ENCODE measurements around the gene CEP120. TPM values are rescaled to one million over a fixed set of nuclear protein-coding genes. Genes with fewer than 3 reads are reported as not detected.

Gene CEP120
- total and polyA plus RNA-seq, 4 donors = 5.0 to 29.6 (median 12.6) TPM

DNA sequence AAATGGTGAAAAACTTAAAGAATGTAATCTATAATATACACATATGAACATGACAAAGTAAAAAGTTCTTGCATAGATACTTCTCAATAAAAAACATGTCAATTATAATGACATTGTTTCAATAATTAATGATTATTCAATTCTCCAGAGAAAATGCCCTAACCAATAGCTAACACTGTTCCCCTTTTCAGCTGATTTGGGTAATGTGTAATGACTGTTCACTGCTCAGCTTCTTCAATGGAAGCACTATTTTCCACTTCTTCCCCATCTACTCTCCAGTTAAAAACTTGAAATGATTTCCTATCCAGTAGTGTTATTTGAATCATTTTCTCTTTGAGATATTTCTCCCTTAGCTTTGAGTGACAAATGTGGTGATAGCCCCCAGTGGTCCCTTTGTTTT lies 62.3 kb downstream of the CEP120 start:
- TF ChIP-seq, protein P1, sequence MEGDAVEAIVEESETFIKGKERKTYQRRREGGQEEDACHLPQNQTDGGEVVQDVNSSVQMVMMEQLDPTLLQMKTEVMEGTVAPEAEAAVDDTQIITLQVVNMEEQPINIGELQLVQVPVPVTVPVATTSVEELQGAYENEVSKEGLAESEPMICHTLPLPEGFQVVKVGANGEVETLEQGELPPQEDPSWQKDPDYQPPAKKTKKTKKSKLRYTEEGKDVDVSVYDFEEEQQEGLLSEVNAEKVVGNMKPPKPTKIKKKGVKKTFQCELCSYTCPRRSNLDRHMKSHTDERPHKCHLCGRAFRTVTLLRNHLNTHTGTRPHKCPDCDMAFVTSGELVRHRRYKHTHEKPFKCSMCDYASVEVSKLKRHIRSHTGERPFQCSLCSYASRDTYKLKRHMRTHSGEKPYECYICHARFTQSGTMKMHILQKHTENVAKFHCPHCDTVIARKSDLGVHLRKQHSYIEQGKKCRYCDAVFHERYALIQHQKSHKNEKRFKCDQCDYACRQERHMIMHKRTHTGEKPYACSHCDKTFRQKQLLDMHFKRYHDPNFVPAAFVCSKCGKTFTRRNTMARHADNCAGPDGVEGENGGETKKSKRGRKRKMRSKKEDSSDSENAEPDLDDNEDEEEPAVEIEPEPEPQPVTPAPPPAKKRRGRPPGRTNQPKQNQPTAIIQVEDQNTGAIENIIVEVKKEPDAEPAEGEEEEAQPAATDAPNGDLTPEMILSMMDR (IDR thresholded peaks at IDR 0.05; ENCODE audit: control extremely low read depth, extremely low read depth) = no peak
- no peak overlapping the region for H3K9ac ChIP-seq (ENCODE audit: insufficient read depth in 1 of 2, low read length in 2 of 2)
- no peaks in the 10 kb centered on the region for H3K9me3 ChIP-seq (ENCODE audit: control insufficient read depth in 4 of 4, insufficient read depth in 3 of 4, low read length in 3 of 4)
- no peak for ATAC-seq (ENCODE audit: insufficient read depth, low FRiP score)
- H3K27me3 ChIP-seq (ENCODE audit: control insufficient read depth in 3 of 3, insufficient read depth in 3 of 3, low read length in 2 of 3) = no peaks in the 10 kb centered on the region
- no peak for DNase-seq
- no peak overlapping the region for H3K4me3 ChIP-seq
- no peak overlapping the region for H3K27ac ChIP-seq (ENCODE audit: low read depth in 1 of 2, low read length in 1 of 2)
- peaks cover 0 to 12% (median 2%) of the 10 kb centered on the region in 4 donors for H3K36me3 ChIP-seq (ENCODE audit: control insufficient read depth in 4 of 4, insufficient read depth in 4 of 4, low read length in 4 of 4)
- H3K4me1 ChIP-seq (ENCODE audit: control insufficient read depth in 5 of 5, insufficient read depth in 5 of 5, low read length in 5 of 5) = peaks cover 0 to 66% (median 4%) of the 10 kb centered on the region in 5 donors

DNA sequence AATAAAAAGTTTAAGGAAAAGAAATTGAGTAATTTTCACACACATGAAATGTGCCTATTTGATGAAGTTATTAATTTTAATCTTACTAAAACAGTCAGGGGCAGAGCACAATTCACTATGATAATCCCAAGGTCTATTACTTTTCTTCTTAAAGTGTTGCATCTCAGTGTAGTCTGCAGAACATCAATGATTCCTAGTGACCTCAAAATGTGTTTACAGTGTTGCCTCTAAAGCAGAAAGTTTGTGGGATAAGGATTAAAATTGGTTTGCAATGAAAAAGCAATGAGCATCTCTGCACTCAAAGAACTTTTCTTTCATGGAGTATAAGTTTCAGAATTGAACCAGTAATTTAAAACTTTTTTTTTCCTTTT lies 63.0 kb downstream of the CEP120 start:
- no peaks in the 10 kb centered on the region for H3K27me3 ChIP-seq (ENCODE audit: control insufficient read depth in 3 of 3, insufficient read depth in 3 of 3, low read length in 2 of 3)
- no peak overlapping the region for H3K9ac ChIP-seq (ENCODE audit: insufficient read depth in 1 of 2, low read length in 2 of 2)
- TF ChIP-seq, protein P1 (IDR thresholded peaks at IDR 0.05; ENCODE audit: control extremely low read depth, extremely low read depth) = no peak
- no peak overlapping the region for H3K4me3 ChIP-seq
- H3K4me1 ChIP-seq (ENCODE audit: control insufficient read depth in 5 of 5, insufficient read depth in 5 of 5, low read length in 5 of 5) = peaks cover 0 to 59% (median 0%) of the 10 kb centered on the region in 5 donors
- H3K9me3 ChIP-seq (ENCODE audit: control insufficient read depth in 4 of 4, insufficient read depth in 3 of 4, low read length in 3 of 4) = no peaks in the 10 kb centered on the region
- peaks cover 0 to 12% (median 2%) of the 10 kb centered on the region in 4 donors for H3K36me3 ChIP-seq (ENCODE audit: control insufficient read depth in 4 of 4, insufficient read depth in 4 of 4, low read length in 4 of 4)
- ATAC-seq (ENCODE audit: insufficient read depth, low FRiP score) (no peak), DNase-seq (peak in 1 of 3 donors; percentile 77)
- no peak overlapping the region for H3K27ac ChIP-seq (ENCODE audit: low read depth in 1 of 2, low read length in 1 of 2)

DNA sequence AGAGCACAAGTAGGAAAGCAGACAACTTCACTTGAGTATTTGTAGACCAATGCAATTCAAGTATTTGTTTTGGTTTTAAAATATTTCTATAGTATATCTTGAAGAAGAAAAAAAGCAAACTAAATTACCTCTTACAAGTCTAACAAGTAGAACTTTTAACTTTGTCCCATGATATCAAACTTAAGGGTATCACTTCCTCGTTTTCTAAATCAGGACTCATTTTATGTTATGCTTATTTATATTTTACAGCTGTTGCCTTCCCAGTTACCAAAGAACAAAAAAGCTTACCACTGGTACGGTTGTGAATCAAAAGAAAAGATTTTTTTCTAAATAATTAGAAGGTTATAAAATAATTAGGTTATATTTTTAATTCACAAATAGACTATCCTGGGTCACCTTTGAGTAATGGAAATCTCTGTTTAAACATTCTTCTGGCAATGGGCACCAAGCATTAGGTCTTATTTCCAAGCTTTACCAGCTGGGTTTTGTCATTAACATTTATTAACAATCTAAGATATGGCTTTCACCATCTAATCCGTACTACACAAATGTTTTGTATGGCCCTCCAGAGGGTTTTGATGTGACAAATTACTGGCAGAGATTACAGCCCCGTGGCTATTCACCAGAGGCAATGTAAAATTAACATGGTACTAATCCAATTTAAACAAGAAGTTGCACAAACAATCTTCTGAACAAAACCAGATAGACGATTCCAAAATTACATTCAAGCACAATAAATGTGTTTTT lies 63.6 kb downstream of the CEP120 start:
- H3K27ac ChIP-seq (ENCODE audit: low read depth in 1 of 2, low read length in 1 of 2) = no peak overlapping the region
- TF ChIP-seq, protein P1 (IDR thresholded peaks at IDR 0.05; ENCODE audit: control extremely low read depth, extremely low read depth) = no peak

More for the DNA sequence above, 63.6 kb downstream of the CEP120 start:
- WGBS, 2 donors = 54 to 75% methylated on average over 5 of the region's 5 CpGs
- Histone ChIP-seq H3K36me3 (ENCODE audit: control insufficient read depth in 4 of 4, insufficient read depth in 4 of 4, low read length in 4 of 4) (peaks cover 0 to 12% (median 2%) of the 10 kb centered on the region in 4 donors), H3K4me1 (ENCODE audit: control insufficient read depth in 5 of 5, insufficient read depth in 5 of 5, low read length in 5 of 5) (peaks cover 0 to 53% (median 0%) of the 10 kb centered on the region in 5 donors), H3K9ac (ENCODE audit: insufficient read depth in 1 of 2, low read length in 2 of 2) (no peak overlapping the region), H3K4me3 (no peak overlapping the region), H3K9me3 (ENCODE audit: control insufficient read depth in 4 of 4, insufficient read depth in 3 of 4, low read length in 3 of 4) (no peaks in the 10 kb centered on the region), H3K27me3 (ENCODE audit: control insufficient read depth in 3 of 3, insufficient read depth in 3 of 3, low read length in 2 of 3) (no peaks in the 10 kb centered on the region)
- DNase-seq (peak; percentile 77 to 97 (median 96)), ATAC-seq (ENCODE audit: insufficient read depth, low FRiP score) (no peak)
